Smooth muscle cell (in vitro differentiated cells): ENCODE measurements around the gene STK38. TPM values are rescaled to one million over a fixed set of nuclear protein-coding genes. Genes with fewer than 3 reads are reported as not detected.

Source experiments
- DNase-seq: peaks from one replicate; lab custom pipeline; 2025; ENCODE audit not compliant: unreplicated experiment; lab: John Stamatoyannopoulos, UW
- H2AFZ ChIP-seq: fragments of 200-600 bp; sonication (generic); 2 replicates; pipeline ENCODE4 v1.6.0; 2016; ENCODE audit warnings: antibody characterized with exemption, low read depth, mild to moderate bottlenecking
- H3F3A ChIP-seq: fragments of 200-600 bp; sonication (generic); 2 replicates; pipeline ENCODE4 v1.6.0; 2017; ENCODE audit warnings: antibody characterized with exemption, low read depth
- H3K27ac ChIP-seq: fragments of 200-600 bp; sonication (generic); 2 replicates; pipeline ENCODE4 v1.5.1; 2016; ENCODE audit warnings: low read depth, mild to moderate bottlenecking
- H3K27me3 ChIP-seq: fragments of 200-600 bp; sonication (generic); 2 replicates; pipeline ENCODE4 v1.6.1; 2016; ENCODE audit warnings: low read depth, mild to moderate bottlenecking
- H3K36me3 ChIP-seq: fragments of 200-600 bp; sonication (generic); 2 replicates; pipeline ENCODE4 v1.5.1; 2016; ENCODE audit warnings: low read depth
- H3K4me1 ChIP-seq: fragments of 200-600 bp; sonication (generic); 2 replicates; pipeline ENCODE4 v1.5.1; 2016; ENCODE audit warnings: low read depth
- H3K4me2 ChIP-seq: fragments of 200-600 bp; sonication (generic); 2 replicates; pipeline ENCODE4 v1.6.0; 2016; ENCODE audit warnings: mild to moderate bottlenecking
- H3K4me3 ChIP-seq: fragments of 200-600 bp; sonication (generic); 2 replicates; pipeline ENCODE4 v1.5.1; 2016; ENCODE audit warnings: mild to moderate bottlenecking
- H3K79me2 ChIP-seq: fragments of 200-600 bp; sonication (generic); 2 replicates; pipeline ENCODE4 v1.6.0; 2016; ENCODE audit warnings: low read depth, mild to moderate bottlenecking
- H3K9ac ChIP-seq: fragments of 200-600 bp; sonication (generic); 2 replicates; pipeline ENCODE4 v1.6.0; 2016; ENCODE audit warnings: low read depth
- H3K9me3 ChIP-seq: fragments of 200-600 bp; sonication (generic); replicated peaks from 2 replicates; pipeline ENCODE4 v1.5.1; 2016; ENCODE audit warnings: low read depth
- H4K20me1 ChIP-seq: fragments of 200-600 bp; sonication (generic); 2 replicates; pipeline ENCODE4 v1.6.0; 2016; ENCODE audit warnings: low read depth
- CTCF ChIP-seq: fragments of 200-600 bp; sonication (generic); IDR thresholded peaks from 2 replicates; pipeline ENCODE4 v1.5.1; 2017; ENCODE audit warnings: borderline replicate concordance, mild to moderate bottlenecking, antibody characterized with exemption; ENCODE audit not compliant: insufficient read depth, poor library complexity, severe bottlenecking
- whole genome bisulfite sequencing: methylation state at CpG from one replicate; pipeline ENCODE4 v1.1.7; 2016; ENCODE audit warnings: low lambda C conversion rate; 5-methylcytosine and 5-hydroxymethylcytosine counted together
- polyA plus RNA-seq: library from polyadenylated mRNA; unstranded; fragments of >200 nt; fragmentation: Nextera tagmentation; extraction: Ambion mirVana; gene quantifications from 2 replicates; pipeline ENCODE4 v1.2.1, GENCODE V29; 2016
- total RNA-seq: library from RNA; depleted of rRNA; stranded (reverse); fragments of >200 nt; gene quantifications from 2 replicates; pipeline ENCODE4 v1.2.3, GENCODE V29; 2014

STK38 gene
- total and polyA plus RNA-seq, 2 experiments from 2014 or later = 34.5 to 34.6 TPM

- no peak overlapping the region for H3K4me2 ChIP-seq
- H3K4me3 ChIP-seq = no peak overlapping the region
- H2AFZ ChIP-seq = no peak overlapping the region
- no peak for TF ChIP-seq CTCF
- peaks cover 26% of the 10 kb centered on the region for H3K36me3 ChIP-seq
- DNase-seq = no peak
- H3K27ac ChIP-seq = no peak overlapping the region
- H3K4me1 ChIP-seq = no peaks in the 10 kb centered on the region
- no peaks in the 10 kb centered on the region for H3K79me2 ChIP-seq
- no peak overlapping the region for H3K9ac ChIP-seq
- H3K27me3 ChIP-seq = no peaks in the 10 kb centered on the region
- no peaks in the 10 kb centered on the region for H3K9me3 ChIP-seq
- peaks cover 9% of the 10 kb centered on the region for H4K20me1 ChIP-seq
- H3F3A ChIP-seq = no peaks in the 10 kb centered on the region
Observed at GRCh38 chr6:36519352-36519751, 27.9 kb downstream of the STK38 start.

- Histone ChIP-seq H3K9ac (no peak overlapping the region), H2AFZ (no peak overlapping the region)
- 98% methylated on average over 2 of the region's 2 CpGs for WGBS
Observed at GRCh38 chr6:36517408-36517807, 29.9 kb downstream of the STK38 start.

GRCh38 chr6:36516988-36517387 is 30.3 kb downstream of the STK38 start:
- H2AFZ ChIP-seq = no peak overlapping the region
- H3K27me3 ChIP-seq = no peaks in the 10 kb centered on the region
- H3K9me3 ChIP-seq = no peaks in the 10 kb centered on the region
- no peak overlapping the region for H3K4me2 ChIP-seq
- H3K27ac ChIP-seq = no peak overlapping the region
- H3K36me3 ChIP-seq = peaks cover 22% of the 10 kb centered on the region
- no peak overlapping the region for H3K4me3 ChIP-seq
- TF ChIP-seq CTCF = no peak
- no peak overlapping the region for H3K9ac ChIP-seq
- no peaks in the 10 kb centered on the region for H3K4me1 ChIP-seq
- H3K79me2 ChIP-seq = no peaks in the 10 kb centered on the region
- peaks cover 4% of the 10 kb centered on the region for H4K20me1 ChIP-seq
- no peaks in the 10 kb centered on the region for H3F3A ChIP-seq
- no peak for DNase-seq

More at GRCh38 chr6:36517408-36517807, 29.9 kb downstream of the STK38 start:
- DNase-seq = no peak
- H3K9me3 ChIP-seq = no peaks in the 10 kb centered on the region
- H3K4me1 ChIP-seq = no peaks in the 10 kb centered on the region
- peaks cover 8% of the 10 kb centered on the region for H4K20me1 ChIP-seq
- no peak for TF ChIP-seq CTCF
- H3K4me3 ChIP-seq = no peak overlapping the region
- no peak overlapping the region for H3K4me2 ChIP-seq
- no peaks in the 10 kb centered on the region for H3K27me3 ChIP-seq
- H3K79me2 ChIP-seq = no peaks in the 10 kb centered on the region
- H3K27ac ChIP-seq = no peak overlapping the region
- H3F3A ChIP-seq = no peaks in the 10 kb centered on the region
- peaks cover 18% of the 10 kb centered on the region for H3K36me3 ChIP-seq

GRCh38 chr6:36516559-36516958 is 30.7 kb downstream of the STK38 start:
- WGBS = 99% methylated on average over 4 of the region's 4 CpGs
- peaks cover 3% of the 10 kb centered on the region for H4K20me1 ChIP-seq
- H3K9ac ChIP-seq = no peak overlapping the region
- H3F3A ChIP-seq = no peaks in the 10 kb centered on the region
- no peaks in the 10 kb centered on the region for H3K79me2 ChIP-seq
- H2AFZ ChIP-seq = no peak overlapping the region
- no peaks in the 10 kb centered on the region for H3K27me3 ChIP-seq
- TF ChIP-seq CTCF = no peak
- peaks cover 22% of the 10 kb centered on the region for H3K36me3 ChIP-seq
- DNase-seq = no peak
- H3K9me3 ChIP-seq = no peaks in the 10 kb centered on the region
- no peaks in the 10 kb centered on the region for H3K4me1 ChIP-seq
- no peak overlapping the region for H3K27ac ChIP-seq
- no peak overlapping the region for H3K4me2 ChIP-seq
- H3K4me3 ChIP-seq = no peak overlapping the region
